Stimulated activated naive CD8-positive, alpha-beta T cell treated with anti-CD3 and anti-CD28 coated beads, Interleukin-15, Interleukin-2, amounts not matched to agents 100 ng/mL and 50 ng/mL, for 24 hours (primary cell): Measurements from ENCODE around the gene REEP2.
A peak's percentile ranks its signal among the peaks of the same experiment; 100 is the strongest.

ENCODE experiments used
- H3K27ac Mint-ChIP-seq: one replicate; pipeline ENCODE4 v1.8.0; 2021; ENCODE audit warnings: mild to moderate bottlenecking, mixed read lengths
- H3K27me3 Mint-ChIP-seq: one replicate; pipeline ENCODE4 v1.8.0; 2021; ENCODE audit warnings: mixed read lengths
- H3K36me3 Mint-ChIP-seq: one replicate; pipeline ENCODE4 v1.8.0; 2021; ENCODE audit warnings: low read depth, mixed read lengths
- H3K4me1 Mint-ChIP-seq: one replicate; pipeline ENCODE4 v1.8.0; 2021; ENCODE audit warnings: low read depth, mixed read lengths
- H3K4me3 Mint-ChIP-seq: one replicate; pipeline ENCODE4 v1.8.0; 2021; ENCODE audit warnings: mild to moderate bottlenecking, mixed read lengths
- H3K9me3 Mint-ChIP-seq: one replicate; pipeline ENCODE4 v1.8.0; 2021; ENCODE audit warnings: mixed read lengths

Gene REEP2

GRCh38 chr5:138444078-138444773 is 5.4 kb downstream of the REEP2 start:
- no peak overlapping the region for H3K4me3 Mint-ChIP-seq
- H3K4me1 Mint-ChIP-seq, result peaks cover 9% of the 10 kb centered on the region
- no peak overlapping the region for H3K27ac Mint-ChIP-seq
- no peaks in the 10 kb centered on the region for H3K9me3 Mint-ChIP-seq
- peaks cover 5% of the 10 kb centered on the region for H3K27me3 Mint-ChIP-seq
- H3K36me3 Mint-ChIP-seq, result no peaks in the 10 kb centered on the region

GRCh38 chr5:138444774-138445546 is 6.1 kb downstream of the REEP2 start:
- Mint-ChIP-seq H3K4me3 (no peak overlapping the region), H3K27me3 (peaks cover 5% of the 10 kb centered on the region), H3K27ac (no peak overlapping the region)

GRCh38 chr5:138445547-138446271 is 6.9 kb downstream of the REEP2 start:
- H3K27me3 Mint-ChIP-seq, result no peaks in the 10 kb centered on the region
- H3K4me1 Mint-ChIP-seq, result peaks cover 6% of the 10 kb centered on the region
- no peaks in the 10 kb centered on the region for H3K9me3 Mint-ChIP-seq
- H3K36me3 Mint-ChIP-seq, result no peaks in the 10 kb centered on the region
- no peak overlapping the region for H3K27ac Mint-ChIP-seq
- no peak overlapping the region for H3K4me3 Mint-ChIP-seq

More at GRCh38 chr5:138444774-138445546, 6.1 kb downstream of the REEP2 start:
- Mint-ChIP-seq H3K36me3 (no peaks in the 10 kb centered on the region), H3K4me1 (peaks cover 7% of the 10 kb centered on the region), H3K9me3 (no peaks in the 10 kb centered on the region)

GRCh38 chr5:138448070-138448469 is 9.2 kb downstream of the REEP2 start:
- Mint-ChIP-seq H3K4me1 (peaks cover 6% of the 10 kb centered on the region), H3K27me3 (no peaks in the 10 kb centered on the region), H3K27ac (no peak overlapping the region), H3K4me3 (no peak overlapping the region), H3K36me3 (no peaks in the 10 kb centered on the region), H3K9me3 (no peaks in the 10 kb centered on the region)

- Mint-ChIP-seq H3K27me3 (no peaks in the 10 kb centered on the region), H3K4me3 (no peak overlapping the region), H3K4me1 (peaks cover 6% of the 10 kb centered on the region), H3K36me3 (no peaks in the 10 kb centered on the region), H3K27ac (no peak overlapping the region), H3K9me3 (no peaks in the 10 kb centered on the region)
These were observed 9.9 kb downstream of the REEP2 start for GRCh38 chr5:138448481-138449398.

GRCh38 chr5:138449501-138450239 is 10.8 kb downstream of the REEP2 start:
- no peaks in the 10 kb centered on the region for H3K9me3 Mint-ChIP-seq
- H3K27me3 Mint-ChIP-seq, result no peaks in the 10 kb centered on the region
- H3K4me3 Mint-ChIP-seq, result peak overlapping the region; percentile 37
- H3K4me1 Mint-ChIP-seq, result peaks cover 6% of the 10 kb centered on the region
- peak overlapping the region; percentile 55 for H3K27ac Mint-ChIP-seq
- H3K36me3 Mint-ChIP-seq, result no peaks in the 10 kb centered on the region

GRCh38 chr5:138450971-138451370 is 12.1 kb downstream of the REEP2 start:
- H3K27me3 Mint-ChIP-seq, result no peaks in the 10 kb centered on the region
- H3K36me3 Mint-ChIP-seq, result no peaks in the 10 kb centered on the region
- no peak overlapping the region for H3K4me3 Mint-ChIP-seq
- H3K4me1 Mint-ChIP-seq, result peaks cover 6% of the 10 kb centered on the region
- no peaks in the 10 kb centered on the region for H3K9me3 Mint-ChIP-seq
- no peak overlapping the region for H3K27ac Mint-ChIP-seq

- Mint-ChIP-seq H3K4me3 (no peak overlapping the region), H3K27me3 (no peaks in the 10 kb centered on the region), H3K36me3 (no peaks in the 10 kb centered on the region), H3K4me1 (peaks cover 13% of the 10 kb centered on the region), H3K27ac (no peak overlapping the region), H3K9me3 (no peaks in the 10 kb centered on the region)
These were observed 13.9 kb downstream of the REEP2 start for GRCh38 chr5:138452720-138453119.

- no peak overlapping the region for H3K27ac Mint-ChIP-seq
These were observed 14.7 kb downstream of the REEP2 start for GRCh38 chr5:138453590-138453989.

GRCh38 chr5:138454121-138454520 is 15.3 kb downstream of the REEP2 start:
- H3K36me3 Mint-ChIP-seq, result no peaks in the 10 kb centered on the region
- H3K27me3 Mint-ChIP-seq, result no peaks in the 10 kb centered on the region
- no peak overlapping the region for H3K4me3 Mint-ChIP-seq
- H3K27ac Mint-ChIP-seq, result no peak overlapping the region
- peaks cover 27% of the 10 kb centered on the region for H3K4me1 Mint-ChIP-seq
- no peaks in the 10 kb centered on the region for H3K9me3 Mint-ChIP-seq

More at GRCh38 chr5:138453590-138453989, 14.7 kb downstream of the REEP2 start:
- no peaks in the 10 kb centered on the region for H3K36me3 Mint-ChIP-seq
- peaks cover 21% of the 10 kb centered on the region for H3K4me1 Mint-ChIP-seq
- H3K27me3 Mint-ChIP-seq, result no peaks in the 10 kb centered on the region
- no peak overlapping the region for H3K4me3 Mint-ChIP-seq
- no peaks in the 10 kb centered on the region for H3K9me3 Mint-ChIP-seq

- Mint-ChIP-seq H3K27me3 (no peaks in the 10 kb centered on the region), H3K4me3 (no peak overlapping the region), H3K36me3 (no peaks in the 10 kb centered on the region), H3K9me3 (no peaks in the 10 kb centered on the region), H3K4me1 (peaks cover 33% of the 10 kb centered on the region), H3K27ac (no peak overlapping the region)
These were observed 16.5 kb downstream of the REEP2 start for GRCh38 chr5:138455232-138455930.

- Mint-ChIP-seq H3K4me3 (peak overlapping the region; percentile 80), H3K27me3 (no peaks in the 10 kb centered on the region), H3K4me1 (peaks cover 50% of the 10 kb centered on the region), H3K27ac (peak overlapping the region; percentile 100), H3K9me3 (no peaks in the 10 kb centered on the region), H3K36me3 (no peaks in the 10 kb centered on the region)
These were observed 18.8 kb downstream of the REEP2 start for GRCh38 chr5:138457531-138458275.

GRCh38 chr5:138458384-138458783 is 19.5 kb downstream of the REEP2 start:
- Mint-ChIP-seq H3K27ac (peak overlapping the region; percentile 100), H3K9me3 (no peaks in the 10 kb centered on the region), H3K4me3 (peak overlapping the region; percentile 82), H3K27me3 (no peaks in the 10 kb centered on the region), H3K36me3 (no peaks in the 10 kb centered on the region), H3K4me1 (peaks cover 52% of the 10 kb centered on the region)
